AML-193 (cell line): ENCODE measurements around the gene CPLX3.
"Not testable (repeated sequence)": the region's sequence is repeated elsewhere in the genome, so short reads cannot be mapped to it uniquely, and the experiment has no call there.

Experiments
- DNase-seq, 2 experiments: peaks; one replicate each; lab custom pipeline; 2025; lab: John Stamatoyannopoulos, UW

The CPLX3 gene, protein sequence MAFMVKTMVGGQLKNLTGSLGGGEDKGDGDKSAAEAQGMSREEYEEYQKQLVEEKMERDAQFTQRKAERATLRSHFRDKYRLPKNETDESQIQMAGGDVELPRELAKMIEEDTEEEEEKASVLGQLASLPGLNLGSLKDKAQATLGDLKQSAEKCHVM

DNA sequence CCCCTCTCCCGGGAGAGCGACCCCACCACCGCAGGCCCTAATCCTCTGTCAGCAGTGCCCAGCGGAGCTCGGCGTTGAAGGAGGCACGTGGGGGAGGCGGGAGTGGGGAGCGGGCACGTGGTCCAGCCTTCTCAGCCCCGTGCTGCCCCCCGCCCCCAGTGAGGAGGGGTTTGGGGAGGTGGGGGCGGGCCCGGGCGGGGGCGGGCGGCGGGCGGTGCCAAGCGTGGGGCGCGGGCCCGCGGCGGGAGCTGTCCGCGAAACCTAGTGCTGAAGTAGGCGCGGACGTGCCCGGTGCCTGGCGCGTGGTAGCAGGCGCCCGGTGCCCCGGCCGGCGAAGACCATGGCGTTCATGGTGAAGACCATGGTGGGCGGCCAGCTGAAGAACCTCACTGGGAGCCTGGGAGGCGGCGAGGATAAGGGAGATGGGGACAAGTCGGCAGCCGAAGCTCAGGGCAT lies at the start of gene CPLX3:
TSS of gene CPLX3 (plus strand) at position 264 of the 456 bp plus-strand sequence. CDS start at position 341, 77 bp downstream.
- no peak for DNase-seq

DNA sequence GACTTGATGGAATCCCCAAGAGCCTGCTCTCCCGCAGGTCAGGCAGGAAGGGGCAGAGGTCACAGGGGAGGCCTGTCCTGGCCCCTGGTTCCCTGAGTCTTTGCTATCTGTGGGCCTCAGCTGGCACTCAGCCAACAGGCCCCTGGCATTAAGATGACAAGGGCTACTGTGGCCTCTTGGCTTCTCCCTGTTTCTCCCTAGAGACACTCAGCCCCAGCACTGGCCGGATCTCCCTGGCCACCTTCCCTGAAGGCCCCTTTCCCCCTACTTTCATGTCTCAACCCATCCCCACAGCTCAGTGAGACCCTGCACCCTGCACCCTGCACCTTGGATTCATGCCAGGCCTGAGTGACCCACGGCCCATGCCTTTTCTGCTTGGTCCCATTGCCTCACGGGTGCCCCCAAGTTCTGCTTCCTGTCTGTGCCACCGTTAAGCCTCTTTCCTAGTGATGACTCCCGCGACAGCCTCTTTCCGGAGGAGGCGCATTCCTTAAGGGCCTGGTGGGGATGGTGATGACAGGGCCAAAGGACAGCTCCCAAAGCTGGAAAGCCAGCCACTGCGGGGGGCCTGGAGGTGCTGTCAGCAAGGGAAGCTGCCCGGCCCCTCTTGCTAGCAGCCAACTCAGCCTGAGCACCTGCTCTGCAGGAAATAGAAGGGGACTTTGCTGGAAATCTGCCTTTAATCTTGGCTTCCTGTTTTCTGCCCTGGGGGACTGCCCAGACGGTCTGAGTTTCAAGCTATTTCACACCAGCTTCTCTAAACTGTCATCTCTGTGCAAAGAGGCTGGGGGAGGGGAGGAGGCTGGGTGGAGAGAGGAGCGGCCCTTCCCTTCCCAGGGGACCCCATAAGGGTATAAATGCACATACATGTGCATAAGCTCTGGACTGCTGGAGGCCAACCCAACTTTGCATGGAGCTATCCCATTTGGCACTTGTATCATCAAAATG lies 49.3 kb upstream of the CPLX3 start:
- DNase-seq = peak; percentile 89 to 90

DNA sequence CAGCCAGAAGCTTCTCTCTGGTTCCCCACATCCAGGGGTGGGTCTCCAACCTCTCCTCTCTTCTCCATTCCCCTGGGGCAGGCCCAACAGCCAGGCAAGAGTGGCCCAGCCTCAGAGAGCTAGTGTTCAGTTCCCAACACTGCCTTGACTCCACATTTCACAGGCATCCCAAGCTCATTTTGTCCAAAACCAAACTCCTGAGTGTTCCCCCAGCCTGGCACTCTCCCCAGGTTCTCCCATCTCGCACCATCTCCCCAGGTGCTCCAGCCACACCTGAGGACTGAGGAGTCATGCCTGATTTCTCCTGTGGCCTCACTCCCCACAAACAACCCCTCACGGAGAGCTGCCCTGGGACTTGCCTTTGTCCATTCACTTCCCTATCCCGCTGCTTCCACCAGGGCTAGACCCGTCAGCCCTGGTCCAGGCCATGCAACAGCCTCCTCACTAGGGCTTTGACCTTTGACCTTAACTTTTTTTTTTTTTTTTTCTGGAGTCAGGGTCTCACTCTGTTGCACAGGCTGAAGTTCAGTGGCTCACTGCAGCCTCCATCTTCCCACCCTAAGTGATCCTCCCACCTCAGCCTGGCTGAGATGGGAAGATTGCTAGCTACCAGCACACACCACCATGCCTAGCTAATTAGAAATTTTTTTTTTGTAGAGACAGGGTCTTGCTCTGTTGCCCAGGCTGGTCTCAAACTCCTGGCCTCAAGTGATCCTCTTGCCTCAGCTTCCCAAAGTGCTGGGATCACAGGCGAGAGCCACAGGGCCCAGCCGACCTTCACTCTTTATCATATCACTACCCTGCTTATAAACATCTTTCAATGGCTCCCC lies 48.4 kb upstream of the CPLX3 start:
- DNase-seq = no peak

DNA sequence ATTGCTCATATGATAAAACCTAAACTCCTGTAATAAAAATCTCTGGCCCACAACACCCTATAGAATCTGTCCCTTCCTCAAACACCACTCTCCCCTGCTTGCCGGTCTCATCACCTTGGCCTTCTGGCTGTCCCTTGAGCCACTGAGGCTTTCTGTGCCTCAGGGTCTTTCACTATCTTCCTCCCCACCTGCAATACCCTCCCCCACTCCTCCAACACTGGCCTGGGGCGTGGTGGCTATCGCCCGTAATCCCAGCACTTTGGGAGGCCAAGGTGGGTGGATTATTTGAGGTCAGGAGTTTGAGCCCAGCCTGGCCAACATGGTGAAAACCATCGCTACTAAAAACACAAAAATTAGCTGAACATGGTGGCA lies 47.8 kb upstream of the CPLX3 start:
- no peak for DNase-seq

DNA sequence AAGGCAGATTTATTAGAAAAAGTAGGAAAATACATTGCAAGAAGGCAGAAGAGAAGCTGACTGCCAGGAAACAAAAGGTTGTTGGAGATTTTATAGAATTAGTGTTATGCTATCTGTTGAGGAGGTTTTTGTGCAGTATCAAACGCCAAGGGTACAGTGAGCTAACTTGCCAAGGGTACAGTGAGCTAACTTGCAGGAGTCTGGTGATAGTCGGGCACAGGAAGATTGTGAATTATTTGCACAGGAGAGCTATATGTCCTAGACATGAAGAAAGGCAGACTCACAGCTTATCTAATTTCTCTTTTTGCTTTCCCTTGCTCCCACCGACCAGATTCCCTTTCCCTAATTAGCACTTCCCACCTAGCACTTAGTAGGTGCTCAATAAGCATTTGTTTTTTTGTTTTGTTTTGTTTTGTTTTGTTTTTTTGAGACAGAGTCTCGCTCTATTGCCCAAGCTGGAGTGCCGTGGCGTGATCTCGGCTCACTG lies 47.2 kb upstream of the CPLX3 start:
- DNase-seq = no peak

DNA sequence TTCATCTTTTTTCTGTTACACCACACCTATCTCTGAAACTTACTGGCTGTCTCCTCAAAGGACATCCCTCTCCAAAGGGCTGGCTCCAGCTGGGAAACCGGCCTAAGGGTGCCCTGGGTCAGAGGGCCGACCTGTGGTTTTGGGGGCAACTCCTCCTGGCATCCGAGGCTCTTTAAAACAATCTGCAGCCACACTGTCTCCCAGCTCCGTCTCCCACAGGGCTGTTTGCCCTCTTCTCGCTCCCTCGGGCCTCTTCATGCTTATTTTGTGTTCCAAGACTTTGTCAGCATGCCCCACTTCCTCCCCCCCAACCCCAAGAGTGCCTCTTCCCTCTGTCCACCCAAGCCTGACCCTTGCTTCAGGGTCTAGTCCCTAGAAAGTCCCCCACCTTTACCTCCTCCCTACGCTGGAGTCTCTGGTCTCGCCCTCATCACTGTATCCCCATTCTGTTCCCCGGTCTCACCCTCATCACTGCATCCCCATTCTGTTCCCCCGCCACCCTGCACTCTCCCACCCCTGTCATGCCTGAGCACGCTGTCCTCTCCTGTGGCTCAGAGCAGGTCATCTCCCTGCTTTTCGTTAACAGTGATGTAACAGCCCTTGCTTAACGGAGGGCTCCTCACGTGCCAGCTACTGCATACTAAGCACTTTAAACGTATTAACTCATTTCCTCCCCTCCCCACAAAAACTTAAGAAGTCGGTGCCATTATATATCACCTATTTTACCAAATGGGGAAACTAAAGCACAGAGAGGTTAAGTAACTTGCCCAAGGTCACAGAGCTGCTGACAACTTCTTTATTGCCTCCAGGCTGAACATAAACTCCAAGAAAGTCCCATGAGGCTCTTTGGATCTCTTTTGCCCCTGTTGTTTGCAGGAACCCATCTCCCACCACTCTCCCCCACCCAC lies 45.6 kb upstream of the CPLX3 start:
- peak; percentile 86 to 92 for DNase-seq

DNA sequence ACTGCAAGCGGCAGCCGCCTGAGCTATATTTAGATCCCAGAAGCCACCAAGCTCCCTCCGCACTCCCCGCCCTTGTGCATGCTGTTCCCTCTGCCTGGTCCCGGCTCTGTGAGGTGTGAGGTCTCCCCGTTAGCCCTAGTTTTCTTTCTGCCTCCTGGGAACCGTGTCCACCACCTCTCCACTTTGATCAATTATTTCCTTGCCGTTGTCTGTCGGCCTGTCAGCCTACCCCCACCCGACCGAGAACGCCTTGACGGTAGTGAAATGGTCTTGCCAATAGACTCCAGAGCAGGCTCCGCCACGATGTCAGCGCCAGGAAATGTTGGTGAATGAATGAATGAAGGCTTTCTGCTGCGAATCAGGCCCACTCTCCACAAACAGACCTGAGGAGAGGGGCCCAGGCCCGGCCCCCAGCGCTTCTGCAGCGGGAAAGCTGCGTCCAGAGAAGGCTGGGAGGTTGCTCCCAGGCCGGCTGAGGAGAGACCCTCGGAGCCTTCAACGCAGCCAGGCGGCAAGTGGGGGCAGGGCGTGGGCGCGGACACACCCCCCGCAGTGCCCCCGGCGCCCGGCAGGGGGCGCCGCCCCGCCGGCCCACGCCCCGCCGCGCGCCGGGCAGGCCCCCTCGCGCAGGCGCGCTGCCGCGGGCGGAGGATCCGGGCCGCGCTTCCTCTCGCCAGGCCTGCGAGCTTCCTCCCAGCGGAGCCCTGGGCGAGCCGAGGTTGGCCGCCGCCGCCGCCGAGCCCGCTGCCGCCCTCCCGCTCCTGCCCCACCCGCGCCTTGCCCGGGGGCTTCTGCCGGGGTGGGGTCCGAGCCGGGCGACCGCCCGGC lies 44.8 kb upstream of the CPLX3 start, which contains the start of gene CSK:
TSS of gene CSK (plus strand) at position 650 of the 828 bp plus-strand sequence. CDS start 16,218 bp downstream, outside the sequence.
- peak; percentile 28 to 60 for DNase-seq

DNA sequence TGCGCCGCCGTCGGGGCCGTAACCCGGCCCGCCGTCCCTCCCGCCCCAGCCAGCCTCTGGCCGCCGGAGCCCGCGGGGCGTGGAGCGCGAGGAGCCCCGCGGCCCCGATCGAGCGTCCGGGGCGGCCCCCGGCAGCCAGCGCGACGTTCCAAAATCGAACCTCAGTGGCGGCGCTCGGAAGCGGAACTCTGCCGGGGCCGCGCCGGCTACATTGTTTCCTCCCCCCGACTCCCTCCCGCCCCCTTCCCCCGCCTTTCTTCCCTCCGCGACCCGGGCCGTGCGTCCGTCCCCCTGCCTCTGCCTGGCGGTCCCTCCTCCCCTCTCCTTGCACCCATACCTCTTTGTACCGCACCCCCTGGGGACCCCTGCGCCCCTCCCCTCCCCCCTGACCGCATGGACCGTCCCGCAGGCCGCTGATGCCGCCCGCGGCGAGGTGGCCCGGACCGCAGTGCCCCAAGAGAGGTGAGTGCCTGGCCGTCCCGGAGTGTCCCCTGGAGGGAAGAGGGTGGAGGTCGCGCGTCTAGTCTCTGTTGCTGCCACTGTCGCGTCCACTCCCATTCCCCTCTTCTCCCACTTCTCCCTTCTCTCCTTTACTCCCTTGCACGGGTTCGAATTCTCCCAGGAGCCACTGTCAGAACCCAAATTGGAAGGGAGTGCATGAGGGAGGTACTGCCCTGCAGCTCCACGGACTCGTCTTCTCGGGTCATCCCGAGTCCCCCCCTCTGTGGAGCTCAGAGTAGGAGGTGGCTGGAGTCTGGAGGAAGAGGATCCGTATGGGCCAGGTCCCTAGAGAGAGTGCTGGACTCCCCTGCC lies 44.0 kb upstream of the CPLX3 start:
- peak; percentile 38 to 39 for DNase-seq

DNA sequence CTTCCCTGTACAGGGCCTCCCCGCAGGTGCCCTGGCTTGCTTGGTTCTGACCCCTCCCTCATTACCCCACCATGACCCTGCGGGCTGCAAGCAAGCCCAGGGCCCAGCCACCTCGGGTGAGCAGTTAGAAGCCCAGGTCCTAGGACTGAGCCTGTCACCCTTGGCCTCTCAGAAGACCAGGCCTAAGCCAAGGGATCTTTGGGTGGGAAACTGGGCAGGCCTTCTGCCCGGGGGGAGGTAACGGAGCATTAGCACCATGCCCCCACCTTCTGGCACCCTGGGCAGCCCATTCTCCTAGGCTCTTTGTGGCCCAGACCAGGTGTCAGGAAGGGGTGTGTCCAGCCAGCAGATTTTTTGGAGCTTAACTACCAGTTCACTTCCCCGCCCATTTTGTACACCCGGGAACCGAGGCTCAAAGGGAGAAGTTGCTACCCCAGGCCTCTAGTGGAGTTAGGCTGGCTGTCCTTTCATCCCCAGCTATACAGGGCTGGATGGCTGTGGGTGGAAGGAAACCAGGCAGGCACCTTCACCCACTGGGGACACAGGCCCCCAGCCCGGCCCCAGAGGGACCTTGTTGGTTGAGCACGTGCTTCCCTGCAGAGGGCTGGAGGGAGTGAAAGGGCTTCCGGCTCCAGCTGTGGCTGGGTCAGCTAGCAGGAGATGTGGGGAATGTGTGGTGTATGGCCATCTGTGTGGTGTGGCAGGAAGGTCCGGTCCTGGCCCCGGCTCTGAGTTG lies 43.2 kb upstream of the CPLX3 start:
- DNase-seq = peak; percentile 79 to 80

DNA sequence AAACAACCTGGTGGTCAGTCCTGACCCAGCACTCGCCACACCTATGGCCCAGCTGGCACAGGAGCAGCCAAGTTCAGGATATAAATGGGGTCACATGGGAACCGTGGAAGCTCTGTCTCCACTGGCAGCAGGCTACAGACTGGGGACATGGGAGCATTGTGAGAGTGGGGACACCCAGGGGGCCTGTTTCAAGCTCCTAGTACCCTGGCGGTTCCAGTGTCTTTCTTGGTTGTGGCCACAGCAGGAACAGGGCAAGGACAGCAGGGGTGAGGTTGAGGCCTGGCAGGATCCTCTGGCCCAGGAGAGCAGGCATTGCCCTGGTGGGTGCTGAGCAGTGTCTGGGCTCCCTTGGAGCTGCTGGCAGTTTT lies 42.6 kb upstream of the CPLX3 start:
- DNase-seq = no peak

DNA sequence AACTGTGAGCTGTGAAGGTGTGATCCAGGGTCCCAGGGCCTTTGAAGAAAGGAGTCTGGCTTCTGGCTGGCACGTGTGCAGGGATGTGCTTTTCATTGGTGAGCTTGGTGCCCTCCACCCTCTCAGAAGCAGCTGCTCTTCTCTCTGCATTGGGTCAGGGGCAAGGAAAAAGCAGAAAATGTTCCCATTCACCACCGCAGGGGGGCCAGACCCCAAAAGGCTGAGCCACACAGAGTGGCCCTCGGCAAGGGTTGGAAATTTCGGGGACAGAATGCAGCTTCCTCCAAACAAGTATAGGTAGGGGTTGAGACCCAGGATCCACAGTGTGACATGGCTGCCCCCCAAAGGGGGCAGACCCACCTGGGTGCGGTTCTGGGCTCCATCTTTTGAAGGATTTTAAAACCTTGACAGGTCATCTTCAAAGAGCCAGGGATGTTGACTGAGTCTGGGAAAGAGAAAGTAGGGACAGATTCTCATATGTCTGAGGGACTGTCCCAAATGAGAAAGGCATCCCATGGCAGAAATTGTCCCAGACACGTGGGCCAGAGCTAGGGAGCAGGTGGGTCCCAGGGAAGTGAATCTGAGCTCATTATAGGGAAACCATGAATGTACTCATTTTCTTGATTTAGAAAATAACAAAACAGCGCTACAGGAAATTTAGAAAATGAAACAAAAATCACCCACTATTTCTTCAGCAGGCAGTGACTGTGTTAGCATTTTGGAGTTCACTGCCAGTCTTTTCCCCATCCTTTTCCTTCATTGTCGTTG lies 41.8 kb upstream of the CPLX3 start:
- no peak for DNase-seq

DNA sequence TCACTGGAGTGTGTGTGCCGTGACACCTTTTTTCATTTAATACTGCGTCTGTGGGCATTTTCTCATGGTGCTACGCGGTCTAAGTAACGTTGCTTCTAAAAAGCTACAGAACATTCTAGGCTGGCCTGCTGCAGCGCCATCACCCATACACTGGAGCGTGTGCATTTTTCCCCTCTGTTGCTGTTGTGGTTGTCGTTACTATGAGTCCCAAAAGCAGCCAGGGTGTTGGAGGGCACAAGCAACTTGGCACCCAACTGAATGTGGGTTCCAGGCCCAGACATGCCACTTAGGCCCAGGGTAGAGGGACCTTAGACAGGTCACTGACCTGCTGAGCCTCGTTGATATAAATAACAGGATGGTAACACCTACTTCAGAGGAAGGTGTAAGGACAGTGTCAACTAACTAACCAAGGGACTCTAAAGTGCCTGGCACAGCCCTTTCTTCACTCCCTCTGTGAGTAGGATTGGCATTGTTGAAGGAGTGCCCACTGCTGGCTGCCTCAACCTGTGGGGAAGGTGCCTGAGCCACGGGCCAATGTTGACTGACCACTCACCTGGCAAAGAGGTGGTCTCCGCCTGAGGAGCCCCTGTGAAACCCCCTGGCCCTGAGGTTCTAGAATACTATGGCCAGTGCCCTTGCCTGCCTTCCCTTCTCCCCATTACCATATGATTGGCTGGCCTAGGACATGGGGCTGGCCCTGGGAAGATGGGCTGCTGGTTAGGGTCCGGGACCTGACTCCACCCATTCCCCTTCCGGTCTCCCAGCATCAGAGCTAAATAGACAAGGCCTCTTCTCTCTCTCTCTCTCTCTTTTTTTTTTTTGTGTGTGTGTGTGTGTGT lies 41.0 kb upstream of the CPLX3 start:
- peak in 1 of 2 experiments; percentile 12 for DNase-seq

DNA sequence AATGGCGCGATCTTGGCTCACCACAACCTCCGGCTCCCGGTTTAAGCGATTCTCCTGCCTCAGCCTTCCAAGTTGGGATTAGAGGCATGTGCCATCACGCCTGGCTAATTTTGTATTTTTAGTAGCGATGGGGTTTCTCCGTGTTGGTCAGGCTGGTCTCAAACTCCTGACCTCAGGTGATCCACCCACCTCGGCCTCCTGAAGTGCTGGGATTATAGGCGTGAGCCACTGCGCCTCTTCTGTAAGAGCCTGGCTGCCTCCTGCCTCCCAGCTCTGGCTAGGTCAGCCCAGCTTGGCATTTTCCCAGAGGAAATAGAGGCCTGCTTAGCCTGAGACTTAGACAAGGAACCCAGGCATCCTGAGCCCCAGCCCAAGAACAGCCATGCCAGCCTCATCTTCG lies 40.3 kb upstream of the CPLX3 start:
- not testable (repeated sequence) for DNase-seq

DNA sequence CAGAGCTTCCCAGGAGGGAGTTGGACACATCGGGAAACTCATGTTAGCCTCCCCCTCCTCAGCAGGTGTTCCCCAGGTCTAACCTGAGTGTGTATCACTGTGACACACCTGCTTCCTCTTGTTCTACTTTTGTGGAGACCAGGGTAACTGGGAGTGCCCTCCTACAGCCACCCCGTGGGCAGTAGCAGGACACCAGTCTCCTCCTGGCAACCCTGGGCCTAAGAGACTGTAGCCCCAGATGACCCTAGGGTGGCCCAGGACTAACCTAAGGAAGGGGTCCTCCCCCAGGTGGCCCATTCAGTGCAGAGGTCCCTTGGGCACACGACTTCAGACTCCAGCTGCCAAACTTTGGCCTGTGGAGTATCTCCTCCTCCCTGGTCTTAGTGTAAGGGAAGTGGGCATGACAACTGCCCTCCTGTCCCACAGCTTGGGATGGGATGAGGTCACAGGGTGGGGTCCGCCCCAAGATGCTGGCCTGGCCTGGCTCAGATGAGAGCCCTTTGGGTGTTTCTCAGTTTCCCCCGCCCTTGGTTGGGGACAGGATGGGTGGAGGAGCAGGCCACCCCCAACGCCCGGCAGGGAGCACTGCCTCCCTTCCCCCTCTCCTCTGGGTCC lies 39.8 kb upstream of the CPLX3 start:
- DNase-seq = no peak

DNA sequence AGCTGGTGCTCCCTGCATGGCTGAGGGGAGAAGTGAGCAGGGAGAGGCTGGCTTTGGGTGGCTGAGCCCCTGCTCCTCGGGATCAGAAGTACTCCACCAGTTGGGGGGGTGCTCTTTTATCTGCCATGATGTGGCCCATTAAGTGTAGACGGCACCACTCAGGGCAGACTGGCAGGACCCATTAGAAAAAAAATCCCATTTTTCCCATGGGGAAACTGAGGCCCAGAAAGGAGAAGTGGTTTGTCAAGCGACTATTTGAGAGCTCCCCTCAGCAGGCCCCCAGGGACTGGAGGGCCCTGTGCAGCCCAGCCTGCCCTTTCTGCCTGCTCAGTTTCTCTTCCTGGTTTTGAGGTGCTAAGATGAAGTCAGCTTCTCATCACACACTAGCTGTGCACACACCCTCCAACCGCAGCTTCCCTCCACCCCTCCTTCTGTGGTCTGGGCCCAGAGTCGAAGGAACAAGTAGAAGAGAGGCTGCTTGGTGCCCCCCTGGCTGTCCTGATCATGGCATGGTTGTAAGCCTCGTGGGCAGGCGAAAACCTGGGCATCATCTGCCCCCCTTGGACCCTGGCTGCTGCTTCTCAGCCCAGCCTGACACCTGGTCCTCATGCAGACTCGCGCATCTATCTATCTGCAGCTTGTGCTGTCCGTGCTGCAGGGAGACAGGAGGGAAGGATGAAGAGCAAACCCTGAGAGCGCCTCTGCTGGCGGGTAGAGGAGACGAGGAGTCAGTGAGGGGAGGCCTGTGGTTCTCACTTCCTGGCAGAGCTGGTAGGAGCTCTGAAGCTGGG lies 39.0 kb upstream of the CPLX3 start:
- peak; percentile 88 to 92 for DNase-seq
